NCI-H1930 (cell line): ENCODE data around the gene BCDIN3D.
A peak's percentile ranks its signal among the peaks of the same experiment; 100 is the strongest.
"Not testable (repeated sequence)": the region's sequence is repeated elsewhere in the genome, so short reads cannot be mapped to it uniquely, and the experiment has no call there.

Source experiments
- DNase-seq, 2 experiments: peaks; one replicate each; lab custom pipeline; 2025; lab: John Stamatoyannopoulos, UW

Gene BCDIN3D

DNA sequence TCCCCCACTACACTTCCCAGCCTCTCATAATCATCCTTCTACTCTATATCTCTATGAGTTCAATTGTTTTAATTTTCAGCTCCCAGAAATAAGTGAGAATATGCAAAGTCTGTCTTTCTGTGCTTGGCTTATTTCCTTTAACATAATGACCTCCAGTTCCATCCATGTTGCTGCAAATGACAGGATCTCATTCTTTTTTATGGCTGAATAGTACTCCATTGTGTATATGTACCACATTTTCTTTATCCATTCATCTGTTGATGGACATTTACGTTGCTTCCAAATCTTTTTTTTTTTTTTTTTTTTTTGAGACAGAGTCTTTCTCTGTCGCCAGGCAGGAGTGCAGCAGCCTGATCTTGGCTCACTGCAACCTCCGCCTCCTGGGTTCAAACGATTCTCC lies 13.0 kb upstream of the BCDIN3D start:
- DNase-seq, result not testable (repeated sequence)

GRCh38 chr12:49854976-49855375 lies 12.1 kb upstream of the BCDIN3D start:
- no peak for DNase-seq

GRCh38 chr12:49853671-49854070 lies 10.8 kb upstream of the BCDIN3D start:
- DNase-seq, result no peak

DNA sequence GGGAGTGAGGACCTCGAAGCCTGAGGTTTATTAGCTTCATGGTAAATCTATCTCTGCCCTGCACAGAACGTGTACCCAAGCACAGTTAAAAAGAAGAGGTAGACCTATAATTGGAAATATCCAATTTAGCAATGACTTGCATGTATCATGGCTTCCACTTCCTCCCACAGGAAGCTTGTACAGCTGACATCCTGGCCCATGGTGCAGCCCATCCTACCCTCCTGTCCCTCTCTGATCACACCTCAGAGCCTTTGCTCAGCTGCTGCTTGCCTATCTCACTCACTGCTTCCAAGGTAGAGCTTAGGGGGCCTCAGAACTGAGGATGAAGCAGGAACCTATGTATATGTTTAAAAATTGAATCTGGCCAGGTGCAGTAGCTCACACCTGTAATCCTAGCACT lies 4.3 kb upstream of the BCDIN3D start:
- DNase-seq, result no peak

DNA sequence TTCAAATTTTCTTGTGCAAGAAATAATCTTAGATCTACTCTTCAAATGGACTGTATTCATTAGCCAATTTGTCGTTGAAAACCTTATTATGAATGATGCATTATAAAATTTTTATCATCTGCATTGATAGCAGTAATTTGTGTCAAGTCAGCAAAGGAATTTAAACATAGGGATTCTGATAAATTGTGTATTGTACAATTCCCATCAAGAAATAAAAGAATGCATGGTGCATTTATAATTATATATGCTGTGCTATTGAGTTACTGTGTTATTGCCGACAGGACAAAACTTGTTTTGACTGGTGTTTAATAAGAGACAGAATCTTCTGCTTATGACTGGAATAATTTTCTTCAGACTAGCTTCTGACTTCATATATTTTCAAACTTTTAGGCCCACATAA lies 3.1 kb upstream of the BCDIN3D start:
- DNase-seq, result no peak

DNA sequence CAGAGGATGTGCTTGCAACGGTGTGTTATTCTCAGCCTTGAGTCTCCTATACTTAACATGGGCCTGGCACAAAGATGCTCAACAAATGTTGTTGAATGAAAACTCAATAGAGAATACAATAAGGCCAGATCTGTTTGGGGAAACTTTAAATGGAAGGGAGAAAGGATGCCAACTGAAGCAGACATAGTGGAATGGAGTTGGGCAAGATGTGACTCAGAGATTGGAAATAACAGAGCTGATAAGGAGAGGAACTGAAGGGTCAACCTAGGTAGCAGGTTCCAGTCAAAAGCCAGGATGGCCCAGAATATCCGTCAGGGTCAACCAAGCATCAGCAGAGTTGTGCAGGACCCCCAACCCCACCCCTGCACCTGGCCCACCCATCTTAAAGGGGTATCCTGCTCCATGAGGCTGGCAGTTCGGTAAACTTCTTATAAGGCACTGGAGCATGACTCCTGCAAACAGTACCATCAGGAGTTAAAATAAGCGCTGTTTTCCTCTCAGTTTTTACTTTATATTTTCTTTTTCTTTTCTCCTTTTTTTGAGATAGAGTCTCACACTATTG lies 1.1 kb upstream of the BCDIN3D start:
- no peak for DNase-seq

DNA sequence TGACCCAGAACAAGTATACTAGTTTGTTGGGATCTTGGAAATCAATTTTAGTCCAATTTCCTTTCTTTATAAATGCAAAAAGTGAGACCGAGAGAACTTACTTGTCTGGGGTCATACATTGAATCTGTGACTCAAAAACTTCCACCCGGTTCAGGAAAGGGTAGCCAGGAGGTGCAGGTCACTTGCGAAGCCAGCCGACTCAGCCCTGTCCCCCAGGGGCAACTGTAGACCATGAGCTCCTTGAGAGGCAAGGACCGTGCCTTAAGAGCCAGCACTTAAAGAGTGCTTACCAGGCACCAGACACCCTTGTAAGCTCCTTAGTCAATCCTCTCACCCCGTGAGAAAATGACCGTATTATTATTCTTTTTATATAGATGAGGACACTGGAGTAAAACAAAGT lies 505 bp upstream of the BCDIN3D start:
- DNase-seq, result no peak

- peak; percentile 2 to 10 for DNase-seq
These were observed 3.8 kb downstream of the BCDIN3D start for GRCh38 chr12:49838973-49839633.

- DNase-seq, result peak in 1 of 2 experiments; percentile 10
These were observed 10.0 kb downstream of the BCDIN3D start for GRCh38 chr12:49832836-49833421.

DNA sequence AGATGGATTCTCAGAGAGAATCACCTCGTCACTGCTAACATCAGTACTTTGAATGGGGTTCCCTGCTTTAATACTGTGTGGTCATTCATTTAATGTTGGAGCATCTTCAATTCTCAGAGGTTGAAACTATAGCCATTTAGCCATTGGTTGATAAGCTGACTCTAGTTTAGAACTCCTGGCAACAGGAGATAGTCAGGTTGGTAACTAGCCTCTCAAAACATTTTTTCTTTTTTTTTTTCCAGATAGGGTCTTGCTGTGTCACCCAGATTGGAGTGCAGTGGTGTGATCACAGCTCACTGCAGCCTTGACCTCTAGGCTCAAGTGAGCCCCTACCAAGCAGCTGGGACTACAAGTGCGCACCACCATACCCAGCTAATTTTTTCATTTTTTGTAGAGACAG lies 11.2 kb downstream of the BCDIN3D start:
- no peak for DNase-seq

GRCh38 chr12:49828133-49829091 lies 14.5 kb downstream of the BCDIN3D start, which contains the start of gene NCKAP5L:
NCKAP5L (minus strand) TSS chr12:49828413; CDS start chr12:49804044, 24,369 bp downstream.
- peak; percentile 83 to 85 for DNase-seq

GRCh38 chr12:49827401-49828099 lies 15.4 kb downstream of the BCDIN3D start:
- DNase-seq, result peak; percentile 23 to 43

DNA sequence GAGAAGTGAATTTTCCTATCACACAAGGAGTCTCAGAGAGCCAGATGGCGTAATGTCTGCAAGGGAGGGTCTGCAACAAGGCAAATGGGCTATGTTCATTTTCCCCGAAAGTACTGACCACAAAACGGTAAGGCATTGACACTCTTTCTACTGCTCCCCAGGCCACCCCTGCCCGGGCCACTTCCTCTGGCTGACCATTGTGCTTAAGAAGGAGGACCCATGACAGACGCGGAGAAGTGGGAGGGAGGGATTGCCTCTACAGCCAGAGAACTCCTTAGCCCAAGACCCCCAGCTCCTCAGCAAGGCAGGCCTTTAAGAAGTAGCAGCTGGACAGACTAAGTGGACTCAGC lies 15.9 kb downstream of the BCDIN3D start:
- DNase-seq, result no peak

DNA sequence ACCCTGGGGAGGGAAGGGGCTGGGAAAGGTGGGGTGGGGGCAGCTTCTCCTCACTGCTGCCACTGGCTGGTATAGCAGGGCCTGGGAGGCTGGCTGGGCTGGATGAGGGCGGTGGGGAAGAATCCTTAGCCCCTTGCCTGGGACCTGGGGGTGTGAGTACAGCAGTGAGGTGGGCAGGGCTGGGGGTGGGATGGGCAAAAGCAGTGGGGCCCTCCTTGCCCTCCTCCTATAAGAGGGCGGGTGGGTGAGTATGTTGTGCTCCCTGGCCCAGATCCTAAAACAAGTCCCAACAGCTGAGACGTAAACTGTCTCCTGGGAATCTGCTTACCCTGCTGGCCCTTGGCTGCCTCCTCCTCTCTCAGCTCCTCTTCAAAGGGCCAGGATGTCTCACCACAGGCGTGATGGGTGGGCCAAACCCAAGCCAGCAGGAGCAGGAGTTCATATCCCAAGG lies 16.9 kb downstream of the BCDIN3D start:
- DNase-seq, result no peak

GRCh38 chr12:49825360-49825970 lies 17.4 kb downstream of the BCDIN3D start:
- no peak for DNase-seq

- DNase-seq, result no peak
These were observed 18.0 kb downstream of the BCDIN3D start for GRCh38 chr12:49824895-49825294.

GRCh38 chr12:49824416-49824815 lies 18.5 kb downstream of the BCDIN3D start:
- no peak for DNase-seq

GRCh38 chr12:49823951-49824350 lies 19.0 kb downstream of the BCDIN3D start:
- DNase-seq, result no peak

DNA sequence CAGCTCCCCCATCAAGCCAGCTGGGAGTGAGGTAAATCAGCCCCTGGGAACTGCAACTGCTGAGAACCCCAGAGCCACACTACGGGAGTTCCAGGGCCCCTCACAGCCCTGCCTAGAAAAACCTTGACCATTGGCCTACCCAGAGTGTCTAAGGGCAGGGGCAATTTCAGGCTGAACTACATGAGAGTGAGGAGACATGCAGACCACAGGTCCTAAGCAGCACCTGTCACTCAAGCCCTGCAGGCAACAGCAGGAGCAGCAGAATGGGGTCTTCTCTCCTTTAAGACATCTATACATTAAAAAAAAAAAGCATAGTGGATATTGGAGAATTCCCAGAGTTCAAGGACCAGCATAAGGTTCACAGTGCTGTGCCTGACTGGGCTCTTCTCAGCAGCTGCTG lies 19.6 kb downstream of the BCDIN3D start:
- no peak for DNase-seq

DNA sequence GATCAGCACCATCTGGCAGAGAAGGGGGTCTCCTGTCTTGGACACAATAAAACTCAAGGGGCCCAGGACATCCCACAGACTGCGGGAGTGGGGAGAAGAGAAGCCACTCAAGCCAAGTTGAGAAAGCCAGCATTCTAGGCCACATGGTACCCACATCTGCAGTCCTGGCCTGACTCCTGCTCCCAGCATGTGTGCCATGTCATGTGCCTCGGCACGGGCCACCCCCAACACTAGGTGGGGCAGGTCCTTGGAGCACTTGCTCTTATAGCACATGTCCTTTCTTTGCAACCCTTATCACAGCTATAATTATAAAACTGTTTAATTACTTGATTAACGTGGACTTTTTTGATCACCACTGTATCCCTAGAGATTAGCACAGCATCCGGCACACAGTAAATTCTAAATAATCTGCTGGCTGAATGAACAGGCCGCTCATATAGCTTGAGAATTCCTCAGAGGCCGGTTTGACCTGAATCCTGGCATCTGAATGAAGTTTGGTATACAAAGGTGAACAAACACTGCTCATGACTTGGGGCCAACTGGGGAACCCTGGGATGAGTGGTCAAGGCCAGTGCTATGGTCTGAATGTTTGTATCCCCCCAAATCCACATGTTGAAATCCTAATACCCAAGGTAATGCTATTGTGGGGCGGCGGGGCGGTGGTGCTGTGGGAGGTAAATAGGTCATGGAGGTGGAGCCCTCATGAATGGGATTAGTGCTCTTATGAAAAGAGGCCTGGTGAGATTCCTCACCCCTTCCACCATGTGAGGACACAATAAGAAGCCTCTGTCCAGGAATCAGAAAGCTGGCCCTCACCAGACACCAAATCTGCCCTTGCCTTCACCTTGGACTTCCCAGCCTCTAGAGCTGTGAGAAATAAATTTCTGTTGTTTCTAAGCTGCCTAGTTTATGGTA lies 21.3 kb downstream of the BCDIN3D start:
- no peak for DNase-seq
